RWPE1 (cell line): ENCODE results near the gene ERC2.

ENCODE experiments used
- CTCF ChIA-PET: fragments of 350-600 bp; sonication (Branson Sonifier 250); formaldehyde crosslinking; extraction: SDS; loops from one replicate; lab custom pipeline; 2021; lab: Yijun Ruan, JAX
- POLR2A ChIA-PET: fragments of 400-600 bp; formaldehyde crosslinking; extraction: SDS; loops from one replicate; lab custom pipeline; 2020; ENCODE audit warnings: antibody characterized with exemption; ENCODE audit not compliant: low non-redundant PET; lab: Yijun Ruan, JAX
- DNase-seq: peaks from one replicate; pipeline ENCODE4 v3.0.0; 2012; ENCODE audit warnings: low spot score
- H3K27ac ChIP-seq: fragments of 450-650 bp; 2 replicates; pipeline ENCODE4 v1.5.1; 2017
- CTCF ChIP-seq: fragments of 450-650 bp; conservative IDR thresholded peaks from 2 replicates; pipeline ENCODE4 v1.5.1; 2017; ENCODE audit warnings: low read depth, mild to moderate bottlenecking

Gene ERC2

GRCh38 chr3:56064684-56065083, 403.6 kb downstream of the ERC2 start:
- ChIA-PET CTCF (no interaction called here), POLR2A (no interaction called here)
- no peak for DNase-seq
- no peak overlapping the region for H3K27ac ChIP-seq
- no peak for TF ChIP-seq CTCF

- TF ChIP-seq CTCF, result no peak
- ChIA-PET CTCF (no interaction called here), POLR2A (no interaction called here)
- H3K27ac ChIP-seq, result no peak overlapping the region
- no peak for DNase-seq
Measured at GRCh38 chr3:56061279-56061626, 407.0 kb downstream of the ERC2 start.

- H3K27ac ChIP-seq, result no peak overlapping the region
- no peak for DNase-seq
- no peak for TF ChIP-seq CTCF
- CTCF ChIA-PET, result no interaction called here
- POLR2A ChIA-PET, result no interaction called here
Measured at GRCh38 chr3:56060521-56061278, 407.6 kb downstream of the ERC2 start.

GRCh38 chr3:56059731-56060130, 408.5 kb downstream of the ERC2 start:
- ChIA-PET CTCF (no interaction called here), POLR2A (no interaction called here)
- no peak overlapping the region for H3K27ac ChIP-seq
- DNase-seq, result no peak
- no peak for TF ChIP-seq CTCF

- POLR2A ChIA-PET, result no interaction called here
- no peak for DNase-seq
- CTCF ChIA-PET, result no interaction called here
- H3K27ac ChIP-seq, result no peak overlapping the region
- TF ChIP-seq CTCF, result no peak
Measured at GRCh38 chr3:56055951-56056350, 412.3 kb downstream of the ERC2 start.

GRCh38 chr3:56055546-56055945, 412.7 kb downstream of the ERC2 start:
- DNase-seq, result no peak
- H3K27ac ChIP-seq, result no peak overlapping the region
- POLR2A ChIA-PET, result no interaction called here
- CTCF ChIA-PET, result no interaction called here
- TF ChIP-seq CTCF, result no peak
